IPS DF 4.7 (cell line): ENCODE data around the gene APOL1.
"Not testable (repeated sequence)": the region's sequence is repeated elsewhere in the genome, so short reads cannot be mapped to it uniquely, and the experiment has no call there.

Experiments
- DNase-seq: peaks from one replicate; pipeline ENCODE4 v3.0.0-alpha.2; 2013; ENCODE audit warnings: low spot score; ENCODE audit errors: extremely low read depth

APOL1 gene

GRCh38 chr22:36244522-36245391, 8.2 kb upstream of the APOL1 start:
- DNase-seq, result no peak

DNA sequence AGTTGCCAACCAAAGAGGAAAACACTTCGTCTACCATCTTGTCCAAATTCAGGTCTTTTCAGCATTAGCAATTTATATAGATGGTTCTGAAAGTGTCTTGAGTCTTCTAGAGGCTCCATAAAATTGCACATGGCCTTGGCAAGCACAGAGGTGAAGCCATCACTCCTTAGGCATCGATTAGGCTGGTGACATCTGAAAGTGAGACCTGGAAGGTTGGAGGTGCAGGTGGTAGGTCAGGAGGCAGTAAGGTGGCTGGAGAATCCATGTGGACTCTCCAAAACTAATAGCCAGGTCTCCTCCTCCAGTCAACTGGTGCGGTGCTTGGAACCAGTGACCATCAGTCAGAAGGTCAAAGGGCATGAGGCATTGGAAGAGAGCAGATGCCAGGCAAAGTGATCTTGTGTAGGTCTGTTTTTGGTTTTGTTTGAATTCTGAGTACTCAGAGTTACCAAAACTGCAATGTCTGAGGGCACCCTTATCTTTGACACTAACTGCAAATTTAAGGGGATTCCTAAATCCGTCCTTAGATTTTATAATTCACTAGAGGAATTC, 7.1 kb upstream of the APOL1 start:
- DNase-seq, result no peak

- no peak for DNase-seq
Measured at GRCh38 chr22:36246718-36247117, 6.2 kb upstream of the APOL1 start.

GRCh38 chr22:36247955-36248354, 5.0 kb upstream of the APOL1 start:
- no peak for DNase-seq

- no peak for DNase-seq
Measured at GRCh38 chr22:36249160-36249559, 3.8 kb upstream of the APOL1 start.

DNA sequence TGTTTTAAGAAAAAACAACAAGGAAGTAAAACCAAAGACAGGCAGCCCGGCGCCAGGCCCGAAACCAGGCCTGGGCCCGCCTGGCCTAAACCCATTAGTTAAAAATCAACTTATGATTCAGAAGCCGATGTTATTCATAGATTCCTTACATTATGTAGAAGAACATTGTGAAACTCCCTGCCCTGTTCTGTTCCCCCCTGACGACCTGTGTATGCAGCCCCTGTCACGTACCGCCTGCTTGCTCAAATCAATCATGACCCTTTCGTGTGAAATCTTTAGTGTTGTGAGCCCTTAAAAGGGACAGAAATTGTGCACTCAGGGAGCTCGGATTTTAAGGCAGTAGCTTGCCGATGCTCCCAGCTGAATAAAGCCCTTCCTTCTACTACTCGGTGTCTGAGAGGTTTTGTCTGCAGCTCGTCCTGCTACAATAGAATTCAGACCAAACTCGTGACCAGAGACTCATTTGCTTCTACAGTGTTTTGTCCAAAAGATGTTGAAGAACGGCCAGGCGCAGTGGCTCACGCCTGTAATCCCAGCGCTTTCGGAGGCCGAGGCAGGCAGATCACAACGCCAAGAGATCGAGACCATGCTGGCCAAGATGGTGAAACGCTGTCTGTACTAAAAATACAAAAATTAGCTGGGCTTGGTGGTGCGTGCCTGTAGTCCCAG, 2.5 kb upstream of the APOL1 start:
- DNase-seq, result not testable (repeated sequence)

DNA sequence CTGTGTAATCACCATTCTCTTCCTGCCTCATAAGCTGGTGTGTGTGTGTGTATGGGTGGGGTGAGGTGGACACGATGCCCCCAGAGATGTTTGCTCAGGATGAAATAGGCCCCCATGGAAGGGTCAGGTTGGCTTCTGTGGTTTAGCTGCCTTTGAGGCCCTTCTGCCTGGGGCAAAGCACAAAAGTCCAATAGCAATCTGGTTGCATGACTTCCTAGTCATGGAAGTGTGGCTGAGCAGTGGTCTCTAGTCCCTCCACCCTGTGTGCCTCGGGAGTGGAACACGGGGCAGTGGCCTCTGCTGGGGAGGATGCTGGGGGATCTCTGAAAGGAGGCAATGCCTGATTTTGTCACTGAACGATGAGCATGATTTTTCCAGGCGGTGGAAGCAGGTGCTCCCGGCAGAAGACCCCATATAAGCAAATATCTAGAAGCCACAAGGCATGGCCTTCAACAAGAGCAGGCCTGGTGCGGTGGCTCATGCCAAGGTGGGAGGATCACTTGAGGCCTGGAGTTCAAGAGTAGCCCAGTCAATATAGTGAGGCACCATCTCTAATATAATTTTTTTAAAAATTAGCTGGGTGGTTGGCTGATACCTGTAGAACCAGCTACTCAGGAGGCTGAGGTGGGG, 839 bp upstream of the APOL1 start:
- DNase-seq, result not testable (repeated sequence)

- no peak for DNase-seq
Measured at GRCh38 chr22:36253523-36254490, 874 bp downstream of the APOL1 start.

GRCh38 chr22:36255572-36255971, 2.6 kb downstream of the APOL1 start:
- not testable (repeated sequence) for DNase-seq

GRCh38 chr22:36256478-36256877, 3.5 kb downstream of the APOL1 start:
- DNase-seq, result no peak

- no peak for DNase-seq
Measured at GRCh38 chr22:36257308-36257707, 4.4 kb downstream of the APOL1 start.

- DNase-seq, result no peak
Measured at GRCh38 chr22:36257948-36258670, 5.2 kb downstream of the APOL1 start.

DNA sequence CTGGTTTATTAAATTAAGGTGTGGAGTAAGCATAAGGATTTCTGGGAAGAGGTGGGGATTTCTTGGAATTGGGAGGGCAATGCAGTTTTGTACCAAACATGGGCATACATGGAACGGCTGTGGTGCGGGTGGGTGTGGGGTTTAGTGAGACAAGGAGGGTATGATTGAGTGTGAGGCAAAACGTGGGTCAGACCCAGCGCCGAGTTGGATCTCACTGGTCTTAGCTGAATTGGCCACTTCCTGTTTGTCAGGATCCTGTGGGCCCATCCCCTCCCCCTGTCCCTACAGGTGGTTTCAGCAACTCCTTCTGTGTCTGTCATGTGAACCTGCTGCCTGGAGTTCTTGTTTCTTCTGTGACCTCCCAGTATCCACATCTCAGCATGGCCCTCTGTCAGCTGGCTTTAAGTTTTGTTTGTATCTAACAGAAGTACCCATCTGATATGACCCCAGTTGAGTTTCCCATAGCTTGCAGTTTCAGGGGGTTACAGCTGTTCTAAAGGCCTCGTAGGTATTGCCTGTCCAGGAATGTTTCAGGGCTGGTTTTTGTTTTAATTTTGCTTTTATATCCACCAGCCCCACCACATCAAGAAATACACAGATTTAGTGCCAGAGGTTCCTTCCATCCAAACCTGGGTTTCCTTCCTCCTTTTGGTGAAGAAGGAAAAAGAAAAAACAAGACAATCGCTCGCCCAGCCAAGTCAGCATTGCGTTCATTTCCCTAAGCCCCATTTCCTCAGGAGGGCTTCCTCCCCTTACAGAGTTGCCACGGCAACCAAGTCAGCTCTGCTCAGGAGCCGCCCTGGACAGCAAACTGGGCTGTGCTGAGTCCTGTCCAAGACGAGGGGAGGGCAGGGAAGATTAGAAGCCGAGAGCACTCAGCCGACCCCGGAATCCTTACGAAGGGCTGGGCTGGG, 6.0 kb downstream of the APOL1 start:
- no peak for DNase-seq

DNA sequence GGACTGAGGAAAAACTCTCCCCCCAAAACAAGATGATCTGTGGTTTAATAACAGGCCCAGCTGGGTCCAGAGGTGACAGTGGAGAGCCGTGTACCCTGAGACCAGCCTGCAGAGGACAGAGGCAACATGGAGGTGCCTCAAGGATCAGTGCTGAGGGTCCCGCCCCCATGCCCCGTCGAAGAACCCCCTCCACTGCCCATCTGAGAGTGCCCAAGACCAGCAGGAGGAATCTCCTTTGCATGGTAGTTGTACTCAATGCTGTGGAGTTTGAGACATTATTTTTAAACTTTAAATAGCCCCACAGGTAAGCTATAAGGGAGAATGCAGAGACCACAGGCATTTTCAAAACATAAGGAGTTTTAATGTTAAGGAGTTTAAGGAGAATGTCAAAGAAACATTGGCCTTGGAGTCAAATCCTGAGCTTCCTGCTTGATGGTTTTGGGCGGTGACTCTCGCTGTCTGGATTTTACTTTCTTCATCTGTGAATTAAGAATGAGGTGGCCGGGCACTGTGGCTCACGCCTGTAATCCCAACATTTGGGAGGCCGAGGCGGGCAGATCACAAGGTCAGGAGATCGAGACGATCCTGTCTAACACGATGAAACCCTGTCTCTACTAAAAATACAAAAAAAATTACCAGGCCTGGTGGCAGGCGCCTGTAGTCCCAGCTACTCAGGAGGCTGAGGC, 6.8 kb downstream of the APOL1 start:
- no peak for DNase-seq

DNA sequence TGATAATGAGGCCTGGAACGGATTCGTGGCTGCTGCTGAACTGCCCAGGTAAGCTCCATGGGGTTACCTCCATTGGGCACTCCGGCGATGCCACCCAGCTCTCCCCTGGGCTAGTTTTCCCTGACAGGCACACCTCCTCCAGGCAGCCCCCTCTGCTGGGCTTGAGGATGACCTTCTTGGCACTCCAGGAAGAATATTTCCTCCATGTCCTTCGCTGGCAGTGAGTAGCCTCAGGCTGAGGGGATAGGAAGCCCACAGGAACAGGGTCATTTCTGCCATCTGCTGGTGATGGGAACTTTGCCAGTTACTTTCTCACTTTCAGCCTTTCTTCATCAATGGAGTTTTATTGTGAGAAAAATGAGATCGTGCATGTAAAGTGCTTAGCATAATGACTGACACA, 8.7 kb downstream of the APOL1 start:
- DNase-seq, result not testable (repeated sequence)

- DNase-seq, result not testable (repeated sequence)
Measured at GRCh38 chr22:36262307-36262706, 9.4 kb downstream of the APOL1 start.

DNA sequence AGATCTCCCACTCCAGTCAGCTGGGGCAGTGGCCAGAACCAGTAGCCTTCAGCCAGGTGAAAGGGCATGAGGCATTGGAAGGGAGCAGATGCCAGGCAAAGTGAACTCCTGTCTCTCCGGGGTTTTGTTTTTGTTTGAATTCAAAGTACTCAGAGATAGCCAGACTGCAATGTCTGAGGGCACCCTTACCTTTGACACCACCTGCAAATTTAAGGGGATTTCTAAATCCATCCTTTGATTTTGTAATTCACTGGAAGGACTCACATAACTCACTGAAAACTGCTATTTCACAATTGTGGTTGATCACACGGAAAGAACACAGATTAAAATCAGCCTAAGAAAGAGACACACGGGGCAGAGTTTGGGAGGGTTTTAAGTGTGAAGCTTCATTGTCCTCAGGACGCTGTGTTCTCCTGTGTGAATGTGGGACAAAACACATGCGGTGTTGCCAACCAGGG, 10.3 kb downstream of the APOL1 start:
- DNase-seq, result not testable (repeated sequence)
